ENCODE data around the gene FKBP2. TPM values are rescaled to one million over a fixed set of nuclear protein-coding genes. Genes with fewer than 3 reads are reported as not detected.

Gene FKBP2
- total and polyA plus RNA-seq, 2 of the 13 experiments (the other 11 are each of a cell fraction or from before 2014, with no cell fraction given), result 30.1 to 53.3 TPM

GRCh38 chr11:64268893-64269539, 28.1 kb downstream of the FKBP2 start:
- H3K27me3 ChIP-seq (ENCODE audit: control insufficient read depth in 1 of 2, insufficient read depth in 2 of 2, low read length in 2 of 2), result no peaks in the 10 kb centered on the region
- H3K4me3 ChIP-seq (replicated peaks in 1 of 3; ENCODE audit: insufficient read depth in 1 of 3, low read depth in 2 of 3, low read length in 3 of 3), result peak overlapping the region; percentile 71 to 89 (median 86)
- H3K4me1 ChIP-seq (ENCODE audit: insufficient read depth, low read length), result peaks cover 38% of the 10 kb centered on the region
- DNase-seq (ENCODE audit: low spot score), result peak; percentile 33
- peak overlapping the region; percentile 75 for H3K9ac ChIP-seq (ENCODE audit: insufficient read depth, low read depth, low read length)
- peak; percentile 53 for FAIRE-seq
- H3K36me3 ChIP-seq (replicated peaks in 1 of 2; ENCODE audit: control insufficient read depth in 1 of 2, insufficient read depth in 2 of 2, low read length in 2 of 2), result no peaks in the 10 kb centered on the region; a peak in 2 of 5 replicates
- peak overlapping the region; percentile 78 for H3K27ac ChIP-seq (ENCODE audit: extremely low read length, insufficient read depth, low read length)
- intact Hi-C loops (cut with micrococcal nuclease; ENCODE audit: unreplicated experiment) (loop anchor here (2.0 kb wide), 1 partner anchor 18 kb away; the partner anchor contains the start of gene PLCB3), in situ Hi-C loops (cut with HindIII; ENCODE audit: extremely low pct_ligation_motif_present, low pct_unique_long_range_greater_than_20kb) (no loop called here)
- ChIA-PET CTCF (ENCODE audit: low intra/inter-chr PET ratio, low total read pairs) (no interaction called here), POLR2A (interaction anchor here (0.7 to 5.9 kb wide), 17 partner anchors 9 to 103 kb away, joined by 3 to 113 read pairs (median 5); partner anchors contain the start of genes ESRRA, FERMT3, FKBP2 and MACROD1)
- no peaks in the 10 kb centered on the region for H4K20me1 ChIP-seq (ENCODE audit: insufficient read depth, low read length)
- H3K9me3 ChIP-seq (ENCODE audit: low read length), result no peaks in the 10 kb centered on the region
- peaks cover 14% of the 10 kb centered on the region for H3K79me2 ChIP-seq (ENCODE audit: insufficient read depth, low read length)
- no TSS peak for BruUV-seq (replicated peaks)
- 3% methylated on average over 16 of the region's 34 CpGs for WGBS (ENCODE audit: low lambda C conversion rate)
- ATAC-seq, result peak; percentile 17
- H3K4me2 ChIP-seq (ENCODE audit: low read depth, low read length), result peak overlapping the region; percentile 95
- no peak overlapping the region for H2AFZ ChIP-seq (ENCODE audit: low read length)
- TF ChIP-seq CBX1 (IDR thresholded peaks at IDR 0.05; ENCODE audit: low read depth) (no peak), ZNF44 (CRISPR knock-in tag; IDR thresholded peaks at IDR 0.05) (no peak), ZBTB14 (CRISPR knock-in tag; IDR thresholded peaks at IDR 0.05) (no peak), HBP1 (CRISPR knock-in tag; IDR thresholded peaks at IDR 0.05; ENCODE audit: low read depth) (no peak), ATF3 (CRISPR knock-in tag; IDR thresholded peaks at IDR 0.05) (no peak), ZNF775 (CRISPR knock-in tag; IDR thresholded peaks at IDR 0.05; ENCODE audit: borderline replicate concordance) (no peak), PHF20 (CRISPR knock-in tag; IDR thresholded peaks at IDR 0.05) (no peak), THAP9 (CRISPR knock-in tag; IDR thresholded peaks at IDR 0.05; ENCODE audit: borderline replicate concordance) (no peak), HOXA3 (CRISPR knock-in tag; IDR thresholded peaks at IDR 0.05) (0 out of 2 replicates have a peak, but pooled peaks have one; percentile 21), BCLAF1 (IDR thresholded peaks at IDR 0.05) (no peak), ZBTB8A (CRISPR knock-in tag; IDR thresholded peaks at IDR 0.05; ENCODE audit: borderline replicate concordance, low read depth) (no peak), ZNF292 (CRISPR knock-in tag; IDR thresholded peaks at IDR 0.05; ENCODE audit: borderline replicate concordance, low read depth) (no peak), PPARG (CRISPR knock-in tag; conservative IDR thresholded peaks at IDR 0.05) (no peak), RAD51 (IDR thresholded peaks at IDR 0.05; ENCODE audit: borderline replicate concordance) (no peak), NBN (conservative IDR thresholded peaks at IDR 0.05) (no peak), ZNF619 (CRISPR knock-in tag; IDR thresholded peaks at IDR 0.05) (no peak)

Data from HepG2 (cell line).